Aorta (tissue), 5 donors: Measurements from ENCODE around the gene USP6NL. TPM values are rescaled to one million over a fixed set of nuclear protein-coding genes. Genes with fewer than 3 reads are reported as not detected.
A peak's percentile ranks its signal among the peaks of the same experiment; 100 is the strongest.

ENCODE experiments used
- ATAC-seq: fragments of 200-7000 bp; cut with Tn5 transposase; one replicate; pipeline ENCODE4 v1.9.1; 2022; ENCODE audit warnings: moderate library complexity; ENCODE audit not compliant: low FRiP score
- DNase-seq, 2 donors: peaks; one replicate each; pipeline ENCODE4 v3.0.0-alpha.2; 2020
- H3K27ac ChIP-seq, 2 donors: one replicate each; pipeline ENCODE4 v1.5.1; 2013; ENCODE audit warnings: low read length in 2 of 2, mild to moderate bottlenecking in 2 of 2, moderate library complexity in 2 of 2, control low read depth in 1 of 2, inconsistent platforms in 1 of 2, low read depth in 1 of 2
- H3K27me3 ChIP-seq, 2 donors: one replicate each; pipeline ENCODE4 v1.6.1; 2013; ENCODE audit warnings: control low read depth in 1 of 2, low read length in 1 of 2, mild to moderate bottlenecking in 1 of 2, moderate library complexity in 1 of 2; ENCODE audit not compliant: insufficient read depth in 2 of 2, control insufficient read depth in 1 of 2
- H3K36me3 ChIP-seq, 2 donors: one replicate each; pipeline ENCODE4 v1.6.1; 2013; ENCODE audit warnings: control low read depth in 1 of 2, low read length in 1 of 2, mild to moderate bottlenecking in 1 of 2; ENCODE audit not compliant: insufficient read depth in 2 of 2, control insufficient read depth in 1 of 2
- H3K4me1 ChIP-seq, 2 donors: one replicate each; pipeline ENCODE4 v1.6.1; 2013; ENCODE audit warnings: low read length in 2 of 2, control low read depth in 1 of 2, mild to moderate bottlenecking in 1 of 2, moderate library complexity in 1 of 2; ENCODE audit not compliant: insufficient read depth in 2 of 2, control insufficient read depth in 1 of 2
- H3K4me3 ChIP-seq, 2 donors: one replicate each; pipeline ENCODE4 v1.5.1; 2013; ENCODE audit warnings: low read length in 2 of 2, control low read depth in 1 of 2, mild to moderate bottlenecking in 1 of 2
- H3K9me3 ChIP-seq: one replicate; pipeline ENCODE4 v1.6.1; 2013; ENCODE audit warnings: mild to moderate bottlenecking, low read length; ENCODE audit not compliant: control insufficient read depth
- WGBS, 2 donors: extraction: QIAGEN DNeasy Blood & Tissue Kit; methylation state at CpG; one replicate each; pipeline ENCODE4 v1.1.7; 2013; 5-methylcytosine and 5-hydroxymethylcytosine counted together
- intact Hi-C, 2 donors: fragments of 100-400 bp; cut with DNase I; formaldehyde crosslinking; loops; one replicate each; pipeline versions ENCODE4 v1.14.2 to v1.15.0; 2022
- polyA plus RNA-seq, 2 donors: library from polyadenylated mRNA; stranded (reverse); fragments of 200-250 nt; gene quantifications; one replicate each; pipeline ENCODE4 v1.2.3, GENCODE V29; 2013
- total RNA-seq, 2 donors: library from RNA; stranded (reverse); fragmentation: NEBNext Ultra II Directional; extraction: Animal tissue kit (Norgen Biotek cat#: 25700); gene quantifications; one replicate each; pipeline ENCODE4 v1.2.1, GENCODE V29; 2021
- donor health status: healthy with polysubstance abuse.
- donor health status: Bipolar disorder and iron deficiency.
- donor health status: DM: no; HTN: no; CAD: no.
- donor health status: DM: no; HTN: no; CAD: no.
- donor health status: DM: yes; HTN: yes; CAD: no.

The USP6NL gene
- total and polyA plus RNA-seq, 4 donors: 3.8 to 12.5 (median 7.7) TPM

DNA sequence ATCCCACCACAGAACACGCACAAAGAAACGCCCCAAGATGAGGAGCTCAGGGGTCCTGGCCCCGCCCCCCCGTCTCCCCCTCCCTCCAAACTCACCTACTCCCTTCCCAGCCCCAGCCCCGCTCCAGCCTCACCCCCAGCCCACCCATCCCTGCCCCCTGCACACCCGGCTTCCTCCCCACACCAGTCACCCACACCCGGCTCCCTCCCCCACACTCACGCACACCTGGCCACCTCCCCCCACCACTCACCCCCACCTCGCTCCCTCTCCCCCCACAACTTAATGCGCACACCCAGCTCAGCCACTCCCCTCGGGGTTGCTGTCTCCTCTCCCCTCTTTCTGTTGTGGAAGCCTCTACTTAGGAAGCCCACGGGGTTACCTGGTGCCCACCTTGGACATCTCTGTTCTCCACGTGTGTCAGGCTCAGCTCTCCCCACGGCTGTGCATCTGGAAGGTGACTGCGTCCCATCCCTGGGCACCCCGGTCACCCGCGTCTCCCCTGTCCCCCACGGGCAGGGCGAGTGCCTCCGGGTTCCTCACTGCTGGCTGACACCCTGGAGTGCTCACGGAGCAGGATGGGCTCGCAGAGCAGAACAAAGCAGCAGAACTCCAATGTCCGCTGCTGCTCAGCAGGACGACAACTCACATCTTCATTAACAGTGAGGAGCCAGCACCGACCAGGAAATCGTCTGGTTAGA lies 166.8 kb downstream of the USP6NL start:
- no peaks in the 10 kb centered on the region for H3K27me3 ChIP-seq
- ATAC-seq: no peak
- DNase-seq: no peak
- 76 to 77% methylated on average over 25 to 27 of the region's 27 CpGs for WGBS, 2 donors
- no peaks in the 10 kb centered on the region for H3K36me3 ChIP-seq
- H3K4me3 ChIP-seq: no peak overlapping the region
- no peaks in the 10 kb centered on the region for H3K4me1 ChIP-seq
- H3K27ac ChIP-seq: no peak overlapping the region
- intact Hi-C loops: no loop called here
- H3K9me3 ChIP-seq: no peaks in the 10 kb centered on the region

- WGBS, 2 donors: 90 to 92% methylated on average over 11 of the region's 11 CpGs
- DNase-seq: no peak
These were observed 167.3 kb downstream of the USP6NL start for GRCh38 chr10:11444155-11444530.

GRCh38 chr10:11443468-11444154 lies 167.8 kb downstream of the USP6NL start:
- no peak for ATAC-seq
- intact Hi-C loops: no loop called here

More at GRCh38 chr10:11444155-11444530, 167.3 kb downstream of the USP6NL start:
- H3K4me1 ChIP-seq: no peaks in the 10 kb centered on the region
- ATAC-seq: no peak
- H3K4me3 ChIP-seq: no peak overlapping the region
- intact Hi-C loops: no loop called here
- H3K27ac ChIP-seq: no peak overlapping the region
- no peaks in the 10 kb centered on the region for H3K9me3 ChIP-seq
- no peaks in the 10 kb centered on the region for H3K36me3 ChIP-seq
- H3K27me3 ChIP-seq: no peaks in the 10 kb centered on the region

DNA sequence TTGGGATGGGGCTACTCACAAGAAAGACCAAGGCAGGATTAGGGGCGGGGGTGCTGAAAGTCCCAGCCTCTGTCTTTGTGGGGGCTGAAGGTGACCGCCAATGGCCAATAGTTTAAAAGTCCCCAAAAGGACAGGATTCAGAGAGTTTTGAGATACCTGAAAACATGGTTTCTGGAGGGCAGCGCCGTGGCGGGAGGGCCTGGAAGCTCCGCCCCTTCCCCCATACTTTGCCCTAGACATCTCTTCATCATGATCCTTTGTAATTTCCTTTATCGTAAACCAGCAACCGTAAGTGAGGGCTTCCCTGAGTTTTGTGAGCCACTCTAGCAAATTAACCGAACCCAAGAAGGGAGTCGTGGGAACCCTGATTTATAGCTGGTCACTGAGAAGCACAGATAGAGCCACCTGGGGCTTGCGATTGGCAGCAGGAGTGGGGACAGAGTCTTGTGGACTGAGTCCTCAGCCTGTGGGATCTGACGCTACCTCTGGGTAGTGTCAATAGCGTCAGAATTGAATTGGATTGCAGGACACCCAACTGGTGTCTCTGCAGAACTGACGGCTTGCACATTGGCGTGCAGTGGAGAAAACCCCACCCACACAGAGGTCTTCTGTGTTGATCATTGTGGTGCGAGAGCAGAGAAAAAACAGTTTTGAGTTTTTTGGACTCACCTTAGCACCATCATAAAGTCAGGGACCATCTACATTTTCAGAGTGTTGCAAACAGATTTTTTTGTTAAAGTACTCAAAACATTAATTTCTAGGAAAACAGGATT lies 169.3 kb downstream of the USP6NL start:
- 90 to 91% methylated on average over 16 of the region's 16 CpGs for WGBS, 2 donors
- ATAC-seq: no peak

More at GRCh38 chr10:11443468-11444154, 167.8 kb downstream of the USP6NL start:
- 95 to 96% methylated on average over 23 of the region's 23 CpGs for WGBS, 2 donors
- H3K36me3 ChIP-seq: no peaks in the 10 kb centered on the region
- H3K27ac ChIP-seq: no peak overlapping the region
- H3K27me3 ChIP-seq: no peaks in the 10 kb centered on the region
- no peaks in the 10 kb centered on the region for H3K4me1 ChIP-seq
- H3K9me3 ChIP-seq: no peaks in the 10 kb centered on the region
- H3K4me3 ChIP-seq: no peak overlapping the region
- no peak for DNase-seq

GRCh38 chr10:11441151-11441535 lies 170.3 kb downstream of the USP6NL start:
- DNase-seq: no peak
- intact Hi-C loops: no loop called here
- no peaks in the 10 kb centered on the region for H3K36me3 ChIP-seq
- no peak overlapping the region for H3K4me3 ChIP-seq
- no peaks in the 10 kb centered on the region for H3K4me1 ChIP-seq
- H3K9me3 ChIP-seq: no peaks in the 10 kb centered on the region
- ATAC-seq: no peak
- H3K27me3 ChIP-seq: no peaks in the 10 kb centered on the region
- 90 to 92% methylated on average over 16 of the region's 16 CpGs for WGBS, 2 donors
- no peak overlapping the region for H3K27ac ChIP-seq

More for the DNA sequence above, 169.3 kb downstream of the USP6NL start:
- DNase-seq: no peak
- Histone ChIP-seq H3K4me1 (no peaks in the 10 kb centered on the region), H3K27ac (no peak overlapping the region), H3K27me3 (no peaks in the 10 kb centered on the region), H3K4me3 (no peak overlapping the region), H3K36me3 (no peaks in the 10 kb centered on the region), H3K9me3 (no peaks in the 10 kb centered on the region)
- intact Hi-C loops: no loop called here

DNA sequence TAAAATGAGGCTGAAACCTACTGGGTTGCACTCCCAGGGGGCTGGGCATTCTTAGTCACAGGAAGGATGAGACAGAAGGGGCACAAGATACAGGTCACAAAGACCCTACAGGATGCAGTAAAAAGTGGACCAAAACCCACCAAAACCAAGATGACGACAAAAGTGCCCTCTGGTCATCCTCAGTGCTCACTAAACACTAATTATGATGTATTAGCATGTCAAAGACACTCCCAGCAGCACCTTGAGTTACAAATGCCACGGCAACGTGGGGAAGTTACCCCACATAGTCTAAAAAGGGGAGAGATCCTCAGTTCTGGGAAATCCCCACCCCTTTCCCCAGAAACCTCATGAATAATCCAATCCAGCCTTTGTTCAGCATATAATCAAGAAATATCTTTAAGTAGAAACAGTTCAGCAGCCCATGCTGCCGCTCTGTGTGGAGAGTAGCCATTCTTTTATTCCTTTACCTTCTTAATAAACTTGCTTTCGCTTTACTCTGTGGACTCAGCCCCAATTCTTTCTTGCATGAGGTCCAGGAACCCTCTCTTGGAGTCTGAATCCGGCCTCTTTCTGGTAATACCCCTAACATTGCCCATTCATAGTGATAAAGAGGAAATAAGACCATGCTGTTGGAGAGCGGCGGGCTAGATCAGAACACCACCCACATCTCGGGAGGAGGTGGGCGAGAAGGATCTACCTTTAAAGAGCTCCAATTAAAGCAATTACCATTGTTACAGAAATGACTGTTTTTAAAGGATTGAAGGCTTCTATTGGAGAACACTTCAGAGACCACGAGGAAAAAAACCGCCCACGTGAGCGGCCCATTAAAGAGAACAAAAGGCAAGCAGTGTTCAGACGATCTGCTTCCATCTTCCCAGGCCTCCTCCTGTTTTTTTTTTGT lies 170.9 kb downstream of the USP6NL start:
- no peak for ATAC-seq
- DNase-seq: no peak
- intact Hi-C loops: no loop called here
- H3K4me3 ChIP-seq: no peak overlapping the region
- H3K9me3 ChIP-seq: no peaks in the 10 kb centered on the region
- H3K36me3 ChIP-seq: no peaks in the 10 kb centered on the region
- WGBS, 2 donors: 78 to 82% methylated on average over 15 of the region's 15 CpGs
- no peaks in the 10 kb centered on the region for H3K27me3 ChIP-seq
- H3K4me1 ChIP-seq: no peaks in the 10 kb centered on the region
- H3K27ac ChIP-seq: no peak overlapping the region

DNA sequence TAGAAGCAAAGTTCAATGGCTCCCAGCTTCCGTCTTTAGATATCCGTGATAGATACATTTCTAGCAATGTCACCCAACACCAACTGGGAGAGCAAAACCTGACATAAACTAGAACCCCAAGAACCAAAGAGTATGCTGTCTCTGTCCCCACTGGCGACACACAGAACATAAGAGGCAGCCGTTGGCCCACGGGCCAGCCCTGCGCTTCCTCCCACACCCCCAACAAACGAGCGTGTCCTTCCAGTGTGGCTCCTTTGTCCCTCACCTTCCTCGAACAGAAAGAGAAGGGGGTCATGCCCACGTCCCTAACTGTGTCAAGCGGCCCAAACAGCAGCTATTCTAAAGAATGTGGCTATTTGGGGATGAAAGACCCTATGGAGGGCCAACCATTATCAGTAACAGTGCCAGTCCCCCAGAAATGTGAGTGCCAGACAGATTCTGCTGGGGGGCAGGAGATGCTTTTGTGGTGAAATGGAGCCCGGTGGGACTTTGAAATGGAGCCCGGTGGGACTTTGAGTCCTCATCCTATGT lies 171.9 kb downstream of the USP6NL start:
- Histone ChIP-seq H3K4me3 (no peak overlapping the region), H3K4me1 (no peaks in the 10 kb centered on the region), H3K27ac (no peak overlapping the region), H3K27me3 (no peaks in the 10 kb centered on the region), H3K36me3 (no peaks in the 10 kb centered on the region), H3K9me3 (no peaks in the 10 kb centered on the region)
- WGBS, 2 donors: 91 to 94% methylated on average over 13 of the region's 13 CpGs
- intact Hi-C loops: no loop called here
- DNase-seq (peak in 1 of 2 donors; percentile 36), ATAC-seq (no peak)
